Measurements from ENCODE around the gene IL1A. TPM values are rescaled to one million over a fixed set of nuclear protein-coding genes. Genes with fewer than 3 reads are reported as not detected.

Gene IL1A
- total RNA-seq, 1 experiment from 2014 or later = 0.10 TPM

DNA sequence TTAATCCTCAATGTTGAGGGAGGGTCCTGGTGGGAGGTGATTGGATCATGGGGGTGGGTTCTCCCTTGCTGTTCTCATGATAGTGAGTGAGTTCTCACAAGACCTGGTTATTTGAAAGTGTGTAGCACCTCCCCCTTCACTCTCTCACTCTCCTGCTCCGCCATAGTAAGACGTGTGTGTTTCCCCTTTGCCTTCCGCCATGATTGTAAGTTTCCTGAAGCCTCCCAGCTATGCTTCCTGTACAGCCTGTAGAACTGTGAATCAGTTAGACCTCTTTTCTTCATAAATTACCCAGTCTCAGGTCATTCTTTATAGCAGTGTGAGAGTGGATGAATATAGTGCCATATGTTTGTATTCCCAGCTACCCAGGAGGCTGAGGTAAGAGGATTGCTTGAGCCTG, 42.7 kb upstream of the IL1A start:
- no peak for ATAC-seq
- POLR2A ChIA-PET = no interaction called here
- intact Hi-C loops (cut with micrococcal nuclease) = no loop called here

More for the DNA sequence above, 42.7 kb upstream of the IL1A start:
- TF ChIP-seq EGR1 (IDR thresholded peaks at IDR 0.05; ENCODE audit: low read depth) (no peak), JUND (IDR thresholded peaks at IDR 0.05) (no peak), ZFX (IDR thresholded peaks at IDR 0.05) (no peak), FOSL1 (IDR thresholded peaks at IDR 0.05; ENCODE audit: low read depth) (no peak), SP1 (IDR thresholded peaks at IDR 0.05; ENCODE audit: low read depth) (no peak), CEBPB (IDR thresholded peaks at IDR 0.05; ENCODE audit: low read depth) (no peak), SRF (IDR thresholded peaks at IDR 0.05; ENCODE audit: low read depth) (no peak), CTCF (IDR thresholded peaks at IDR 0.05 in 2 of 3, conservative IDR thresholded peaks at IDR 0.05 in 1 of 3; ENCODE audit: borderline replicate concordance in 1 of 3, insufficient read depth in 1 of 3, low read depth in 2 of 3, low read length in 2 of 3) (no peak), CBX3 (IDR thresholded peaks at IDR 0.05; ENCODE audit: low read depth) (no peak), ELF1 (IDR thresholded peaks at IDR 0.05; ENCODE audit: borderline replicate concordance, low read depth) (no peak), POLR2AphosphoS5 (IDR thresholded peaks at IDR 0.05; ENCODE audit: low read depth, low read length) (no peak), ZBTB33 (IDR thresholded peaks at IDR 0.05; ENCODE audit: extremely low read depth, insufficient replicate concordance, low read length) (no peak), YY1 (IDR thresholded peaks at IDR 0.05; ENCODE audit: extremely low read depth, insufficient replicate concordance, low read depth, low read length) (no peak), EZH2phosphoT487 (IDR thresholded peaks at IDR 0.05; ENCODE audit: borderline replicate concordance) (no peak), SIN3A (IDR thresholded peaks at IDR 0.05; ENCODE audit: low read depth) (no peak), RAD21 (IDR thresholded peaks at IDR 0.05; ENCODE audit: low read depth) (no peak), TCF7L2 (IDR thresholded peaks at IDR 0.05; ENCODE audit: borderline replicate concordance, extremely low read depth, insufficient read depth, insufficient read length) (no peak)
- TF ChIP-seq, protein P1, sequence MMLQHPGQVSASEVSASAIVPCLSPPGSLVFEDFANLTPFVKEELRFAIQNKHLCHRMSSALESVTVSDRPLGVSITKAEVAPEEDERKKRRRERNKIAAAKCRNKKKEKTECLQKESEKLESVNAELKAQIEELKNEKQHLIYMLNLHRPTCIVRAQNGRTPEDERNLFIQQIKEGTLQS (IDR thresholded peaks at IDR 0.05) = no peak
- TF ChIP-seq, protein P2, sequence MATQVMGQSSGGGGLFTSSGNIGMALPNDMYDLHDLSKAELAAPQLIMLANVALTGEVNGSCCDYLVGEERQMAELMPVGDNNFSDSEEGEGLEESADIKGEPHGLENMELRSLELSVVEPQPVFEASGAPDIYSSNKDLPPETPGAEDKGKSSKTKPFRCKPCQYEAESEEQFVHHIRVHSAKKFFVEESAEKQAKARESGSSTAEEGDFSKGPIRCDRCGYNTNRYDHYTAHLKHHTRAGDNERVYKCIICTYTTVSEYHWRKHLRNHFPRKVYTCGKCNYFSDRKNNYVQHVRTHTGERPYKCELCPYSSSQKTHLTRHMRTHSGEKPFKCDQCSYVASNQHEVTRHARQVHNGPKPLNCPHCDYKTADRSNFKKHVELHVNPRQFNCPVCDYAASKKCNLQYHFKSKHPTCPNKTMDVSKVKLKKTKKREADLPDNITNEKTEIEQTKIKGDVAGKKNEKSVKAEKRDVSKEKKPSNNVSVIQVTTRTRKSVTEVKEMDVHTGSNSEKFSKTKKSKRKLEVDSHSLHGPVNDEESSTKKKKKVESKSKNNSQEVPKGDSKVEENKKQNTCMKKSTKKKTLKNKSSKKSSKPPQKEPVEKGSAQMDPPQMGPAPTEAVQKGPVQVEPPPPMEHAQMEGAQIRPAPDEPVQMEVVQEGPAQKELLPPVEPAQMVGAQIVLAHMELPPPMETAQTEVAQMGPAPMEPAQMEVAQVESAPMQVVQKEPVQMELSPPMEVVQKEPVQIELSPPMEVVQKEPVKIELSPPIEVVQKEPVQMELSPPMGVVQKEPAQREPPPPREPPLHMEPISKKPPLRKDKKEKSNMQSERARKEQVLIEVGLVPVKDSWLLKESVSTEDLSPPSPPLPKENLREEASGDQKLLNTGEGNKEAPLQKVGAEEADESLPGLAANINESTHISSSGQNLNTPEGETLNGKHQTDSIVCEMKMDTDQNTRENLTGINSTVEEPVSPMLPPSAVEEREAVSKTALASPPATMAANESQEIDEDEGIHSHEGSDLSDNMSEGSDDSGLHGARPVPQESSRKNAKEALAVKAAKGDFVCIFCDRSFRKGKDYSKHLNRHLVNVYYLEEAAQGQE (IDR thresholded peaks at IDR 0.05; ENCODE audit: low read depth) = no peak
- Histone ChIP-seq H4K20me1 (ENCODE audit: insufficient read depth) (no peaks in the 10 kb centered on the region), H3K27me3 (ENCODE audit: insufficient read depth, low read length) (no peaks in the 10 kb centered on the region), H3K79me2 (ENCODE audit: insufficient read depth, low read length) (no peaks in the 10 kb centered on the region), H2AFZ (ENCODE audit: low read depth, low read length, poor library complexity, severe bottlenecking) (no peak overlapping the region), H3K9me2 (ENCODE audit: insufficient read depth) (no peaks in the 10 kb centered on the region), H3K9me3 (ENCODE audit: control insufficient read depth in 1 of 2, insufficient read depth in 1 of 2, low read depth in 1 of 2, low read length in 2 of 2) (no peaks in the 10 kb centered on the region), H3K4me1 (ENCODE audit: control insufficient read depth in 1 of 2, insufficient read depth in 2 of 2, low read length in 2 of 2) (peaks cover 7 to 9% of the 10 kb centered on the region in 2 experiments; a peak in 2 of 4 replicates), H3K36me3 (ENCODE audit: control insufficient read depth in 1 of 2, insufficient read depth in 2 of 2, low read length in 2 of 2) (no peaks in the 10 kb centered on the region), H3K9ac (ENCODE audit: low read length) (no peak overlapping the region), H3K4me3 (replicated peaks in 1 of 2; ENCODE audit: low read depth in 1 of 2, low read length in 2 of 2) (no peak overlapping the region), H3K4me2 (ENCODE audit: low read length) (no peak overlapping the region), H3K27ac (ENCODE audit: low read depth, low read length) (no peak overlapping the region)
- CTCF ChIA-PET = no interaction called here
- no TSS peak for BruUV-seq (replicated peaks)
- RAD21 ChIA-PET (ENCODE audit: low non-redundant PET in 1 of 2, low total read pairs in 2 of 2, uncharacterized antibody in 2 of 2, unreplicated experiment in 2 of 2) = no interaction called here
- DNase-seq (ENCODE audit: low read depth, low spot score) = no peak

Measured in HCT116 (cell line).